Smooth muscle cell (in vitro differentiated cells): ENCODE measurements around the gene UNC119. TPM values are rescaled to one million over a fixed set of nuclear protein-coding genes. Genes with fewer than 3 reads are reported as not detected.

ENCODE experiments used
- DNase-seq: peaks from one replicate; lab custom pipeline; 2025; ENCODE audit not compliant: unreplicated experiment; lab: John Stamatoyannopoulos, UW
- H2AFZ ChIP-seq: fragments of 200-600 bp; sonication (generic); 2 replicates; pipeline ENCODE4 v1.6.0; 2016; ENCODE audit warnings: antibody characterized with exemption, low read depth, mild to moderate bottlenecking
- H3F3A ChIP-seq: fragments of 200-600 bp; sonication (generic); 2 replicates; pipeline ENCODE4 v1.6.0; 2017; ENCODE audit warnings: antibody characterized with exemption, low read depth
- H3K27ac ChIP-seq: fragments of 200-600 bp; sonication (generic); 2 replicates; pipeline ENCODE4 v1.5.1; 2016; ENCODE audit warnings: low read depth, mild to moderate bottlenecking
- H3K27me3 ChIP-seq: fragments of 200-600 bp; sonication (generic); 2 replicates; pipeline ENCODE4 v1.6.1; 2016; ENCODE audit warnings: low read depth, mild to moderate bottlenecking
- H3K36me3 ChIP-seq: fragments of 200-600 bp; sonication (generic); 2 replicates; pipeline ENCODE4 v1.5.1; 2016; ENCODE audit warnings: low read depth
- H3K4me1 ChIP-seq: fragments of 200-600 bp; sonication (generic); 2 replicates; pipeline ENCODE4 v1.5.1; 2016; ENCODE audit warnings: low read depth
- H3K4me2 ChIP-seq: fragments of 200-600 bp; sonication (generic); 2 replicates; pipeline ENCODE4 v1.6.0; 2016; ENCODE audit warnings: mild to moderate bottlenecking
- H3K4me3 ChIP-seq: fragments of 200-600 bp; sonication (generic); 2 replicates; pipeline ENCODE4 v1.5.1; 2016; ENCODE audit warnings: mild to moderate bottlenecking
- H3K79me2 ChIP-seq: fragments of 200-600 bp; sonication (generic); 2 replicates; pipeline ENCODE4 v1.6.0; 2016; ENCODE audit warnings: low read depth, mild to moderate bottlenecking
- H3K9ac ChIP-seq: fragments of 200-600 bp; sonication (generic); 2 replicates; pipeline ENCODE4 v1.6.0; 2016; ENCODE audit warnings: low read depth
- H3K9me3 ChIP-seq: fragments of 200-600 bp; sonication (generic); replicated peaks from 2 replicates; pipeline ENCODE4 v1.5.1; 2016; ENCODE audit warnings: low read depth
- H4K20me1 ChIP-seq: fragments of 200-600 bp; sonication (generic); 2 replicates; pipeline ENCODE4 v1.6.0; 2016; ENCODE audit warnings: low read depth
- CTCF ChIP-seq: fragments of 200-600 bp; sonication (generic); IDR thresholded peaks from 2 replicates; pipeline ENCODE4 v1.5.1; 2017; ENCODE audit warnings: borderline replicate concordance, mild to moderate bottlenecking, antibody characterized with exemption; ENCODE audit not compliant: insufficient read depth, poor library complexity, severe bottlenecking
- WGBS: methylation state at CpG from one replicate; pipeline ENCODE4 v1.1.7; 2016; ENCODE audit warnings: low lambda C conversion rate; 5-methylcytosine and 5-hydroxymethylcytosine counted together
- polyA plus RNA-seq: library from polyadenylated mRNA; unstranded; fragments of >200 nt; fragmentation: Nextera tagmentation; extraction: Ambion mirVana; gene quantifications from 2 replicates; pipeline ENCODE4 v1.2.1, GENCODE V29; 2016
- total RNA-seq: library from RNA; depleted of rRNA; stranded (reverse); fragments of >200 nt; gene quantifications from 2 replicates; pipeline ENCODE4 v1.2.3, GENCODE V29; 2014

UNC119 gene
- total and polyA plus RNA-seq, 2 experiments from 2014 or later = 35.9 to 46.9 TPM

- DNase-seq = no peak
- Histone ChIP-seq H3K27me3 (no peaks in the 10 kb centered on the region), H3K4me2 (peak overlapping the region; percentile 86), H3K4me3 (no peak overlapping the region), H3K36me3 (no peaks in the 10 kb centered on the region), H3K4me1 (peaks cover 8% of the 10 kb centered on the region), H2AFZ (no peak overlapping the region), H3K79me2 (peaks cover 7% of the 10 kb centered on the region), H3F3A (peaks cover 3% of the 10 kb centered on the region), H3K27ac (no peak overlapping the region), H3K9me3 (no peaks in the 10 kb centered on the region), H4K20me1 (peaks cover 2% of the 10 kb centered on the region), H3K9ac (no peak overlapping the region)
- TF ChIP-seq CTCF = no peak
- WGBS = 83% methylated on average over 14 of the region's 14 CpGs
These were observed 22.8 kb upstream of the UNC119 start for GRCh38 chr17:28575126-28575795.

GRCh38 chr17:28574526-28574925 lies 22.1 kb upstream of the UNC119 start:
- Histone ChIP-seq H3K4me3 (no peak overlapping the region), H3F3A (peaks cover 3% of the 10 kb centered on the region), H3K27me3 (no peaks in the 10 kb centered on the region), H3K27ac (no peak overlapping the region), H3K4me2 (no peak overlapping the region), H4K20me1 (peaks cover 4% of the 10 kb centered on the region), H2AFZ (no peak overlapping the region), H3K4me1 (peaks cover 10% of the 10 kb centered on the region), H3K9ac (no peak overlapping the region), H3K36me3 (no peaks in the 10 kb centered on the region), H3K9me3 (no peaks in the 10 kb centered on the region), H3K79me2 (peaks cover 14% of the 10 kb centered on the region)
- no peak for TF ChIP-seq CTCF
- 93% methylated on average over 7 of the region's 7 CpGs for WGBS
- no peak for DNase-seq

GRCh38 chr17:28573966-28574480 lies 21.6 kb upstream of the UNC119 start:
- H3K27me3 ChIP-seq = no peaks in the 10 kb centered on the region
- no peak for DNase-seq
- 92% methylated on average over 6 of the region's 6 CpGs for WGBS

More at GRCh38 chr17:28573966-28574480, 21.6 kb upstream of the UNC119 start:
- Histone ChIP-seq H2AFZ (no peak overlapping the region), H3K4me3 (no peak overlapping the region), H3K27ac (no peak overlapping the region), H3K79me2 (peaks cover 19% of the 10 kb centered on the region), H3F3A (peaks cover 3% of the 10 kb centered on the region), H3K36me3 (no peaks in the 10 kb centered on the region), H3K9ac (no peak overlapping the region), H4K20me1 (peaks cover 4% of the 10 kb centered on the region), H3K4me2 (no peak overlapping the region), H3K9me3 (no peaks in the 10 kb centered on the region), H3K4me1 (peaks cover 10% of the 10 kb centered on the region)
- TF ChIP-seq CTCF = no peak
